Renal pelvis (tissue), 4 donors: Measurements from ENCODE around the gene FAM124B. TPM values are rescaled to one million over a fixed set of nuclear protein-coding genes. Genes with fewer than 3 reads are reported as not detected.
"Not testable (repeated sequence)": the region's sequence is repeated elsewhere in the genome, so short reads cannot be mapped to it uniquely, and the experiment has no call there.

Source experiments
- DNase-seq: peaks from one replicate; pipeline ENCODE4 v3.0.0-alpha.2; 2013
- polyA plus RNA-seq, 3 donors: library from polyadenylated mRNA; unstranded; fragments of 120-200 nt; gene quantifications; one replicate each; pipeline ENCODE4 v1.2.1, GENCODE V29; 2013; ENCODE audit not compliant: insufficient read length in 3 of 3

FAM124B gene
- polyA plus RNA-seq, 3 donors: 2.3 to 2.5 (median 2.3) TPM

GRCh38 chr2:224416656-224417360 lies 14.9 kb upstream of the FAM124B start:
- no peak for DNase-seq

- no peak for DNase-seq
Measured at GRCh38 chr2:224413381-224413780, 11.5 kb upstream of the FAM124B start.

GRCh38 chr2:224412141-224413015 lies 10.5 kb upstream of the FAM124B start:
- DNase-seq: peak; percentile 46

- DNase-seq: no peak
Measured at GRCh38 chr2:224410946-224411561, 9.1 kb upstream of the FAM124B start.

- DNase-seq: no peak
Measured at GRCh38 chr2:224408676-224409075, 6.8 kb upstream of the FAM124B start.

- DNase-seq: no peak
Measured at GRCh38 chr2:224407241-224407701, 5.4 kb upstream of the FAM124B start.

- DNase-seq: no peak
Measured at GRCh38 chr2:224405841-224406370, 4.0 kb upstream of the FAM124B start.

GRCh38 chr2:224405412-224405811 lies 3.5 kb upstream of the FAM124B start:
- no peak for DNase-seq

- no peak for DNase-seq
Measured at GRCh38 chr2:224404796-224405195, 2.9 kb upstream of the FAM124B start.

GRCh38 chr2:224403657-224404056 lies 1.8 kb upstream of the FAM124B start:
- DNase-seq: no peak

- no peak for DNase-seq
Measured at GRCh38 chr2:224400886-224401632, 848 bp downstream of the FAM124B start.

GRCh38 chr2:224400174-224400810 lies 1.6 kb downstream of the FAM124B start:
- no peak for DNase-seq

GRCh38 chr2:224398289-224398688 lies 3.6 kb downstream of the FAM124B start:
- DNase-seq: no peak

GRCh38 chr2:224397100-224397499 lies 4.8 kb downstream of the FAM124B start:
- not testable (repeated sequence) for DNase-seq

GRCh38 chr2:224395620-224396390 lies 6.1 kb downstream of the FAM124B start:
- DNase-seq: no peak

- DNase-seq: no peak
Measured at GRCh38 chr2:224393157-224393872, 8.6 kb downstream of the FAM124B start.

- no peak for DNase-seq
Measured at GRCh38 chr2:224392545-224392944, 9.4 kb downstream of the FAM124B start.

GRCh38 chr2:224389317-224389716 lies 12.6 kb downstream of the FAM124B start:
- DNase-seq: no peak

- no peak for DNase-seq
Measured at GRCh38 chr2:224386876-224387275, 15.0 kb downstream of the FAM124B start.
